Measurements from ENCODE around the gene COLEC12.
A peak's percentile ranks its signal among the peaks of the same experiment; 100 is the strongest.

COLEC12 gene

GRCh38 chr18:354003-354402 lies 146.5 kb downstream of the COLEC12 start:
- no peak for DNase-seq

GRCh38 chr18:352438-352837 lies 148.1 kb downstream of the COLEC12 start:
- DNase-seq = no peak

- no peak for DNase-seq
These were observed 149.4 kb downstream of the COLEC12 start for GRCh38 chr18:350953-351572.

GRCh38 chr18:346600-346999 lies 153.9 kb downstream of the COLEC12 start:
- no peak for DNase-seq

- DNase-seq = no peak
These were observed 159.4 kb downstream of the COLEC12 start for GRCh38 chr18:341102-341501.

- DNase-seq = no peak
These were observed 160.5 kb downstream of the COLEC12 start for GRCh38 chr18:340044-340443.

- no peak for DNase-seq
These were observed 161.3 kb downstream of the COLEC12 start for GRCh38 chr18:339200-339599.

- DNase-seq = no peak
These were observed 163.8 kb downstream of the COLEC12 start for GRCh38 chr18:336713-337112.

GRCh38 chr18:335733-336132 lies 164.8 kb downstream of the COLEC12 start:
- DNase-seq = peak; percentile 80

GRCh38 chr18:334575-335132 lies 165.8 kb downstream of the COLEC12 start:
- no peak for DNase-seq

GRCh38 chr18:332721-333510 lies 167.6 kb downstream of the COLEC12 start:
- DNase-seq = no peak

GRCh38 chr18:332007-332406 lies 168.5 kb downstream of the COLEC12 start:
- DNase-seq = peak; percentile 66

GRCh38 chr18:331221-331821 lies 169.2 kb downstream of the COLEC12 start:
- DNase-seq = no peak

- no peak for DNase-seq
These were observed 171.6 kb downstream of the COLEC12 start for GRCh38 chr18:328928-329327.

GRCh38 chr18:326846-327245 lies 173.7 kb downstream of the COLEC12 start:
- DNase-seq = no peak

GRCh38 chr18:323253-323622 lies 177.3 kb downstream of the COLEC12 start:
- DNase-seq = peak; percentile 41

GRCh38 chr18:321865-322467 lies 178.5 kb downstream of the COLEC12 start:
- no peak for DNase-seq

- no peak for DNase-seq
These were observed 180.3 kb downstream of the COLEC12 start for GRCh38 chr18:320155-320554.

GRCh38 chr18:319720-320119 lies 180.8 kb downstream of the COLEC12 start:
- DNase-seq = no peak

GRCh38 chr18:318791-319291 lies 181.7 kb downstream of the COLEC12 start:
- no peak for DNase-seq

GRCh38 chr18:317618-318017 lies 182.9 kb downstream of the COLEC12 start:
- DNase-seq = peak; percentile 39

GRCh38 chr18:316393-316792 lies 184.1 kb downstream of the COLEC12 start:
- no peak for DNase-seq

- no peak for DNase-seq
These were observed 186.6 kb downstream of the COLEC12 start for GRCh38 chr18:313931-314330.
